Activated CD4-positive, CD25-positive, alpha-beta regulatory T cell treated with anti-CD3 and anti-CD28 coated beads, Interleukin-2, amount 50 U/mL, for 16 hours (primary cell): ENCODE data around the gene PRKN.

Source experiments
- DNase-seq: peaks from one replicate; pipeline ENCODE4 v3.0.0-alpha.2; 2020; ENCODE audit warnings: low read depth, low spot score

PRKN gene

GRCh38 chr6:161963181-161963580 is 764.4 kb downstream of the PRKN start:
- no peak for DNase-seq

GRCh38 chr6:161961796-161962195 is 765.8 kb downstream of the PRKN start:
- no peak for DNase-seq

- DNase-seq = no peak
Observed at GRCh38 chr6:161961046-161961445, 766.5 kb downstream of the PRKN start.

GRCh38 chr6:161959072-161959471 is 768.5 kb downstream of the PRKN start:
- DNase-seq = no peak

- no peak for DNase-seq
Observed at GRCh38 chr6:161956082-161956481, 771.5 kb downstream of the PRKN start.

GRCh38 chr6:161954699-161955276 is 772.8 kb downstream of the PRKN start:
- no peak for DNase-seq

GRCh38 chr6:161954077-161954476 is 773.5 kb downstream of the PRKN start:
- no peak for DNase-seq

- DNase-seq = no peak
Observed at GRCh38 chr6:161951126-161951525, 776.4 kb downstream of the PRKN start.

- no peak for DNase-seq
Observed at GRCh38 chr6:161949531-161949930, 778.0 kb downstream of the PRKN start.

GRCh38 chr6:161948462-161948861 is 779.1 kb downstream of the PRKN start:
- no peak for DNase-seq

GRCh38 chr6:161947371-161947770 is 780.2 kb downstream of the PRKN start:
- DNase-seq = no peak

GRCh38 chr6:161946461-161946860 is 781.1 kb downstream of the PRKN start:
- DNase-seq = no peak

GRCh38 chr6:161943561-161943960 is 784.0 kb downstream of the PRKN start:
- no peak for DNase-seq

- DNase-seq = no peak
Observed at GRCh38 chr6:161941565-161941964, 786.0 kb downstream of the PRKN start.

GRCh38 chr6:161940519-161940918 is 787.0 kb downstream of the PRKN start:
- no peak for DNase-seq

GRCh38 chr6:161926324-161926723 is 801.2 kb downstream of the PRKN start:
- DNase-seq = no peak

- no peak for DNase-seq
Observed at GRCh38 chr6:161924516-161925116, 803.0 kb downstream of the PRKN start.

GRCh38 chr6:161922631-161923119 is 804.9 kb downstream of the PRKN start:
- no peak for DNase-seq

GRCh38 chr6:161921602-161922395 is 805.8 kb downstream of the PRKN start:
- no peak for DNase-seq

- no peak for DNase-seq
Observed at GRCh38 chr6:161919691-161920090, 807.9 kb downstream of the PRKN start.

- no peak for DNase-seq
Observed at GRCh38 chr6:161918628-161919205, 808.8 kb downstream of the PRKN start.

- no peak for DNase-seq
Observed at GRCh38 chr6:161918109-161918531, 809.4 kb downstream of the PRKN start.
